Stomach (tissue), 4 donors: ENCODE results near the gene ZNF423.

Experiments used
- POLR2AphosphoS5 ChIP-seq, 3 donors: sonication (generic); formaldehyde crosslinking; IDR thresholded peaks; one replicate each; pipeline ENCODE4 v1.6.1; 2016; ENCODE audit warnings: antibody characterized with exemption in 3 of 3
- TF ChIP-seq, protein P1 (sequence below), 7 experiments: fragments of 450-650 bp in 4 of 7; fragments of 200-600 bp in 3 of 7; sonication (generic) in 3 of 7; IDR thresholded peaks; one replicate each; pipeline ENCODE4 v1.5.1; 2016 to 2019; ENCODE audit warnings: antibody characterized with exemption in 7 of 7, control low read depth in 2 of 7, mild to moderate bottlenecking in 1 of 7

DNA sequence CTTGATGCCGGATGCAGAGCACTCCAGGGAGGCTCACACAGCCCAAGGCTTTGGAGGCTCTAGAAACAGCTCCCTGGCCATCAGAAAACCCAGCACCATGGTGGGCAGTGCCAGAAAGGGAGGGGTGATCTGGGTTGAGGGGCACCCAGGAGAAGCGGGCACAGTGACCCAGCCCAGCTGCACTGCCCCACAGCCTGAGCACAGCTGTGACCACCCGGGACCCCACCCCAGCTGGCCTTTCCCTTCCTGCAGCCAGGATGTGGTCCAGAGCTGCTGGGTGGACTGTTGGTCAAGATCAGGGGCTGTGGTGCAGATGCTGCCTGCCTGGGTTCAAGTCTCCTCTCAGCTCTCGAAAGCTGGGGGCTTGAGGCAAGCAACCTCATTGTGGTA lies 223.1 kb downstream of the ZNF423 start:
- TF ChIP-seq, protein P1, sequence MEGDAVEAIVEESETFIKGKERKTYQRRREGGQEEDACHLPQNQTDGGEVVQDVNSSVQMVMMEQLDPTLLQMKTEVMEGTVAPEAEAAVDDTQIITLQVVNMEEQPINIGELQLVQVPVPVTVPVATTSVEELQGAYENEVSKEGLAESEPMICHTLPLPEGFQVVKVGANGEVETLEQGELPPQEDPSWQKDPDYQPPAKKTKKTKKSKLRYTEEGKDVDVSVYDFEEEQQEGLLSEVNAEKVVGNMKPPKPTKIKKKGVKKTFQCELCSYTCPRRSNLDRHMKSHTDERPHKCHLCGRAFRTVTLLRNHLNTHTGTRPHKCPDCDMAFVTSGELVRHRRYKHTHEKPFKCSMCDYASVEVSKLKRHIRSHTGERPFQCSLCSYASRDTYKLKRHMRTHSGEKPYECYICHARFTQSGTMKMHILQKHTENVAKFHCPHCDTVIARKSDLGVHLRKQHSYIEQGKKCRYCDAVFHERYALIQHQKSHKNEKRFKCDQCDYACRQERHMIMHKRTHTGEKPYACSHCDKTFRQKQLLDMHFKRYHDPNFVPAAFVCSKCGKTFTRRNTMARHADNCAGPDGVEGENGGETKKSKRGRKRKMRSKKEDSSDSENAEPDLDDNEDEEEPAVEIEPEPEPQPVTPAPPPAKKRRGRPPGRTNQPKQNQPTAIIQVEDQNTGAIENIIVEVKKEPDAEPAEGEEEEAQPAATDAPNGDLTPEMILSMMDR (IDR thresholded peaks at IDR 0.05), result no peak
- no peak for TF ChIP-seq POLR2AphosphoS5 (IDR thresholded peaks at IDR 0.05)
